Body of pancreas (tissue), 4 donors: ENCODE data around the gene DLG2.

Experiments used
- POLR2A ChIP-seq, 3 donors: fragments of 450-650 bp; IDR thresholded peaks; one replicate each; pipeline ENCODE4 v1.6.1; 2016; ENCODE audit warnings: antibody characterized with exemption in 3 of 3, mild to moderate bottlenecking in 2 of 3
- TF ChIP-seq, protein P1 (sequence below), 7 experiments: fragments of 450-650 bp in 4 of 7; fragments of 200-600 bp in 3 of 7; sonication (generic) in 3 of 7; IDR thresholded peaks; one replicate each; pipeline ENCODE4 v1.5.1; 2016 to 2019; ENCODE audit warnings: antibody characterized with exemption in 7 of 7

DNA sequence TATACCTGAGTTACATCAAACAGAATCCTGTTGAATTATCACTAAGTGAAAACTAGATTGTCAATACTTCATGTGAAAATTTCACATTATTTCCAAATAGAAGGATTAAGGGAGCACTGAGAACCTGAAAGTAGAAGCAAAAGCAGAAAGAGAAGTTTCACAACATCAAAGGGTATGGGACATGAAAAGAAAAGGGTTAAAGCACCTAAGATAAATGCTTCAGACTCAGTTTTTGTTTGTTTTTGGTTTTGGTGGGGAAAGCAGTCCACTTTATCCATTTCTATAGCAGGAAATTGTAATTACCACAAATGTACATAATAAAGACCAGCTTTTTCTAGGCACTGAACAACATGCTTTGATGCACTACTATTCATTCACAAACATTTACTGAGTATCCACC lies 1271.2 kb downstream of the DLG2 start:
- TF ChIP-seq, protein P1, sequence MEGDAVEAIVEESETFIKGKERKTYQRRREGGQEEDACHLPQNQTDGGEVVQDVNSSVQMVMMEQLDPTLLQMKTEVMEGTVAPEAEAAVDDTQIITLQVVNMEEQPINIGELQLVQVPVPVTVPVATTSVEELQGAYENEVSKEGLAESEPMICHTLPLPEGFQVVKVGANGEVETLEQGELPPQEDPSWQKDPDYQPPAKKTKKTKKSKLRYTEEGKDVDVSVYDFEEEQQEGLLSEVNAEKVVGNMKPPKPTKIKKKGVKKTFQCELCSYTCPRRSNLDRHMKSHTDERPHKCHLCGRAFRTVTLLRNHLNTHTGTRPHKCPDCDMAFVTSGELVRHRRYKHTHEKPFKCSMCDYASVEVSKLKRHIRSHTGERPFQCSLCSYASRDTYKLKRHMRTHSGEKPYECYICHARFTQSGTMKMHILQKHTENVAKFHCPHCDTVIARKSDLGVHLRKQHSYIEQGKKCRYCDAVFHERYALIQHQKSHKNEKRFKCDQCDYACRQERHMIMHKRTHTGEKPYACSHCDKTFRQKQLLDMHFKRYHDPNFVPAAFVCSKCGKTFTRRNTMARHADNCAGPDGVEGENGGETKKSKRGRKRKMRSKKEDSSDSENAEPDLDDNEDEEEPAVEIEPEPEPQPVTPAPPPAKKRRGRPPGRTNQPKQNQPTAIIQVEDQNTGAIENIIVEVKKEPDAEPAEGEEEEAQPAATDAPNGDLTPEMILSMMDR (IDR thresholded peaks at IDR 0.05), result no peak
- TF ChIP-seq POLR2A (IDR thresholded peaks at IDR 0.05), result no peak
